AG10803 (cell line): ENCODE results near the gene PRKN.

Experiments
- DNase-seq: peaks from one replicate; pipeline ENCODE4 v3.0.0; 2010; ENCODE audit warnings: low read depth
- H3K4me3 ChIP-seq: 2 replicates; pipeline ENCODE4 v1.5.1; 2011; ENCODE audit warnings: mild to moderate bottlenecking, low read length, control low read depth
- CTCF ChIP-seq: conservative IDR thresholded peaks from 2 replicates; pipeline ENCODE4 v1.5.1; 2011; ENCODE audit warnings: mild to moderate bottlenecking, low read length, control low read depth, inconsistent platforms

PRKN gene

GRCh38 chr6:161761966-161762365 is 965.6 kb downstream of the PRKN start:
- no peak for TF ChIP-seq CTCF
- H3K4me3 ChIP-seq, result no peak overlapping the region
- DNase-seq, result no peak

GRCh38 chr6:161755080-161755479 is 972.5 kb downstream of the PRKN start:
- no peak overlapping the region for H3K4me3 ChIP-seq
- no peak for TF ChIP-seq CTCF
- no peak for DNase-seq

- no peak overlapping the region for H3K4me3 ChIP-seq
- DNase-seq, result no peak
- no peak for TF ChIP-seq CTCF
Observed at GRCh38 chr6:161750686-161751085, 976.9 kb downstream of the PRKN start.

- no peak for TF ChIP-seq CTCF
- no peak overlapping the region for H3K4me3 ChIP-seq
- DNase-seq, result no peak
Observed at GRCh38 chr6:161749576-161749975, 978.0 kb downstream of the PRKN start.

- TF ChIP-seq CTCF, result no peak; the same call in 1 of the 2 replicates
- no peak for DNase-seq
- no peak overlapping the region for H3K4me3 ChIP-seq
Observed at GRCh38 chr6:161748535-161749416, 978.8 kb downstream of the PRKN start.

- H3K4me3 ChIP-seq, result no peak overlapping the region
- DNase-seq, result no peak
- no peak for TF ChIP-seq CTCF
Observed at GRCh38 chr6:161747506-161747905, 980.1 kb downstream of the PRKN start.

- TF ChIP-seq CTCF, result no peak
- H3K4me3 ChIP-seq, result no peak overlapping the region
- DNase-seq, result no peak
Observed at GRCh38 chr6:161745594-161746141, 981.9 kb downstream of the PRKN start.
